Measurements from ENCODE around the gene PLA2G6. TPM values are rescaled to one million over a fixed set of nuclear protein-coding genes. Genes with fewer than 3 reads are reported as not detected.
A peak's percentile ranks its signal among the peaks of the same experiment; 100 is the strongest.

PLA2G6 gene
- total and polyA plus RNA-seq, 2 of the 13 experiments (the other 11 are each of a cell fraction or from before 2014, with no cell fraction given) = 4.8 to 11.5 TPM

DNA sequence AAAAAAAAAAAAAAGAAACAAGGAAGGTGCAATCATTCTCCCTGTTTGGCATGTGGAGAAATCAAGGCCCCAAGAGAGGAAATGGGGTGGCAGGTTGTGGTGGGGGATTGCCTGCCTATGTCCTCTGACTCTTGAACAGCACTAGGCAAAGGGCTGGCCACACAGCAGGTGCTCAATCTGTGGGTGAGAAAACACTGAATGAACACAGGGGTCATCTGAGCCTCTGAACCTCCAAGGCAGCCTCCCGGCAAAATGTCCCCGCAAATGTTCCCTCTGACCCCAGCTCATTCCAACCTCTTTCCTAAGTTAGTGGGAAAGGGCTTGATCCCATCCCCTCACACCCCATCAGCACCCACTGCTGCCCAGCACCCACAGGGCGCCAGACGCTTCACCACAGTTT, 4.6 kb downstream of the PLA2G6 start (continued):
- TF ChIP-seq, protein P1, sequence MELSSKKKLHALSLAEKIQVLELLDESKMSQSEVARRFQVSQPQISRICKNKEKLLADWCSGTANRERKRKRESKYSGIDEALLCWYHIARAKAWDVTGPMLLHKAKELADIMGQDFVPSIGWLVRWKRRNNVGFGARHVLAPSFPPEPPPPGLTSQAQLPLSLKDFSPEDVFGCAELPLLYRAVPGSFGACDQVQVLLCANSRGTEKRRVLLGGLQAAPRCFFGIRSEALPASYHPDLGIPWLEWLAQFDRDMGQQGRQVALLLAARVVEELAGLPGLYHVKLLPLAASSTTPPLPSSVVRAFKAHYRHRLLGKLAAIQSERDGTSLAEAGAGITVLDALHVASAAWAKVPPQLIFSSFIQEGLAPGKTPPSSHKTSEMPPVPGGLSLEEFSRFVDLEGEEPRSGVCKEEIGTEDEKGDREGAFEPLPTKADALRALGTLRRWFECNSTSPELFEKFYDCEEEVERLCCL (CRISPR knock-in tag; IDR thresholded peaks at IDR 0.05; ENCODE audit: borderline replicate concordance) = no peak
- no peak for TF ChIP-seq MTA1 (CRISPR knock-in tag; IDR thresholded peaks at IDR 0.05; ENCODE audit: borderline replicate concordance)
- TF ChIP-seq KAT2B (IDR thresholded peaks at IDR 0.05; ENCODE audit: borderline replicate concordance, low read depth, low read length) = no peak
- TF ChIP-seq, protein P2, sequence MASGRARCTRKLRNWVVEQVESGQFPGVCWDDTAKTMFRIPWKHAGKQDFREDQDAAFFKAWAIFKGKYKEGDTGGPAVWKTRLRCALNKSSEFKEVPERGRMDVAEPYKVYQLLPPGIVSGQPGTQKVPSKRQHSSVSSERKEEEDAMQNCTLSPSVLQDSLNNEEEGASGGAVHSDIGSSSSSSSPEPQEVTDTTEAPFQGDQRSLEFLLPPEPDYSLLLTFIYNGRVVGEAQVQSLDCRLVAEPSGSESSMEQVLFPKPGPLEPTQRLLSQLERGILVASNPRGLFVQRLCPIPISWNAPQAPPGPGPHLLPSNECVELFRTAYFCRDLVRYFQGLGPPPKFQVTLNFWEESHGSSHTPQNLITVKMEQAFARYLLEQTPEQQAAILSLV (CRISPR knock-in tag; IDR thresholded peaks at IDR 0.05; ENCODE audit: borderline replicate concordance) = 0 out of 2 replicates have a peak, but pooled peaks have one; percentile 34

DNA sequence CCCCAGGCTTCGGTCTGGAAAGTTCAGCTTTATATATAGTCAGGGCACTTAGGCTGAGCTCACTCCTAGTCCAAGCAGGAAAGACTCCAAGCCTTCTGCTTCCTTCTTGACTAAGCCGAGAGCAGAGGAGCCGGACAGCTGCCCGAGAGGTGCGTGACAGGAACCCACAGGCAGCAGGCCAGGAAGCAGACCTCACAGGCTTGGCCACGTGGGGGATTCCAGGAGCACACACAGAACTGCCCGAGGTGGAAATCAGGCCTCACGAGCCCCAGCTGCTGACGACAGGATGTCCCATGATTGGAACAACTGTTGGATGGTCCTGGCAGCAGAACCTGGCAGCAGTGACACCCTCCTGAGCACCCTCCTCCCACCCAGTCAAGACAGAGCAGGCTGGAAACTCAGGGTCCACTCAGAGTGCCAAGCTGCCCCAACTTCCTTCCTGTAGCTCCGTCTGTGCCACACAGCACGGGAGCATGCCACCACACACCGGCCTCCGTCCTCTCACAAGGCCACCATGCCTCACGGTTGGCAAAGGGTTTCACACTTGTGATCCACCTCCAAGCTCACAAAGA, 5.4 kb downstream of the PLA2G6 start:
- Histone ChIP-seq H3K27ac (ENCODE audit: extremely low read length, insufficient read depth, low read length) (no peak overlapping the region), H3K4me2 (ENCODE audit: low read depth, low read length) (no peak overlapping the region), H3K9ac (ENCODE audit: insufficient read depth, low read depth, low read length) (no peak overlapping the region), H3K79me2 (ENCODE audit: insufficient read depth, low read length) (no peaks in the 10 kb centered on the region), H3K4me1 (ENCODE audit: insufficient read depth, low read length) (peaks cover 73% of the 10 kb centered on the region), H3K27me3 (ENCODE audit: control insufficient read depth in 1 of 2, insufficient read depth in 2 of 2, low read length in 2 of 2) (no peaks in the 10 kb centered on the region; a peak in 1 of 5 replicates), H3K4me3 (replicated peaks in 1 of 3; ENCODE audit: insufficient read depth in 1 of 3, low read depth in 2 of 3, low read length in 3 of 3) (no peak overlapping the region), H2AFZ (ENCODE audit: low read length) (no peak overlapping the region), H3K9me3 (ENCODE audit: low read length) (no peaks in the 10 kb centered on the region), H3K36me3 (replicated peaks in 1 of 2; ENCODE audit: control insufficient read depth in 1 of 2, insufficient read depth in 2 of 2, low read length in 2 of 2) (no peaks in the 10 kb centered on the region), H4K20me1 (ENCODE audit: insufficient read depth, low read length) (no peaks in the 10 kb centered on the region)
- 99% methylated on average over 7 of the region's 14 CpGs for WGBS (ENCODE audit: low lambda C conversion rate)
- intact Hi-C loops (cut with micrococcal nuclease; ENCODE audit: unreplicated experiment) = no loop called here
- POLR2A ChIA-PET = interaction anchor here (0.9 to 6.1 kb wide), 3 partner anchors 11 to 66 kb away, joined by 3 to 60 read pairs (median 46); partner anchors contain the start of genes BAIAP2L2 and MAFF
- BruUV-seq (replicated peaks) = no TSS peak
- no peak for DNase-seq (ENCODE audit: low spot score)
- ATAC-seq = no peak
- FAIRE-seq = no peak
- in situ Hi-C loops (cut with HindIII; ENCODE audit: extremely low pct_ligation_motif_present, low pct_unique_long_range_greater_than_20kb) = no loop called here
- CTCF ChIA-PET (ENCODE audit: low intra/inter-chr PET ratio, low total read pairs) = no interaction called here
- TF ChIP-seq ZNF644 (CRISPR knock-in tag; IDR thresholded peaks at IDR 0.05; ENCODE audit: low read depth) = no peak
- TF ChIP-seq, protein P3, sequence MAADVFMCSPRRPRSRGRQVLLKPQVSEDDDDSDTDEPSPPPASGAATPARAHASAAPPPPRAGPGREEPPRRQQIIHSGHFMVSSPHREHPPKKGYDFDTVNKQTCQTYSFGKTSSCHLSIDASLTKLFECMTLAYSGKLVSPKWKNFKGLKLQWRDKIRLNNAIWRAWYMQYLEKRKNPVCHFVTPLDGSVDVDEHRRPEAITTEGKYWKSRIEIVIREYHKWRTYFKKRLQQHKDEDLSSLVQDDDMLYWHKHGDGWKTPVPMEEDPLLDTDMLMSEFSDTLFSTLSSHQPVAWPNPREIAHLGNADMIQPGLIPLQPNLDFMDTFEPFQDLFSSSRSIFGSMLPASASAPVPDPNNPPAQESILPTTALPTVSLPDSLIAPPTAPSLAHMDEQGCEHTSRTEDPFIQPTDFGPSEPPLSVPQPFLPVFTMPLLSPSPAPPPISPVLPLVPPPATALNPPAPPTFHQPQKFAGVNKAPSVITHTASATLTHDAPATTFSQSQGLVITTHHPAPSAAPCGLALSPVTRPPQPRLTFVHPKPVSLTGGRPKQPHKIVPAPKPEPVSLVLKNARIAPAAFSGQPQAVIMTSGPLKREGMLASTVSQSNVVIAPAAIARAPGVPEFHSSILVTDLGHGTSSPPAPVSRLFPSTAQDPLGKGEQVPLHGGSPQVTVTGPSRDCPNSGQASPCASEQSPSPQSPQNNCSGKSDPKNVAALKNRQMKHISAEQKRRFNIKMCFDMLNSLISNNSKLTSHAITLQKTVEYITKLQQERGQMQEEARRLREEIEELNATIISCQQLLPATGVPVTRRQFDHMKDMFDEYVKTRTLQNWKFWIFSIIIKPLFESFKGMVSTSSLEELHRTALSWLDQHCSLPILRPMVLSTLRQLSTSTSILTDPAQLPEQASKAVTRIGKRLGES (CRISPR knock-in tag; IDR thresholded peaks at IDR 0.05; ENCODE audit: borderline replicate concordance) = no peak
- TF ChIP-seq, protein P4, sequence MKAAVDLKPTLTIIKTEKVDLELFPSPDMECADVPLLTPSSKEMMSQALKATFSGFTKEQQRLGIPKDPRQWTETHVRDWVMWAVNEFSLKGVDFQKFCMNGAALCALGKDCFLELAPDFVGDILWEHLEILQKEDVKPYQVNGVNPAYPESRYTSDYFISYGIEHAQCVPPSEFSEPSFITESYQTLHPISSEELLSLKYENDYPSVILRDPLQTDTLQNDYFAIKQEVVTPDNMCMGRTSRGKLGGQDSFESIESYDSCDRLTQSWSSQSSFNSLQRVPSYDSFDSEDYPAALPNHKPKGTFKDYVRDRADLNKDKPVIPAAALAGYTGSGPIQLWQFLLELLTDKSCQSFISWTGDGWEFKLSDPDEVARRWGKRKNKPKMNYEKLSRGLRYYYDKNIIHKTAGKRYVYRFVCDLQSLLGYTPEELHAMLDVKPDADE (CRISPR knock-in tag; IDR thresholded peaks at IDR 0.05) = no peak
- no peak for TF ChIP-seq STAG1 (CRISPR knock-in tag; IDR thresholded peaks at IDR 0.05)
- TF ChIP-seq, protein P5, sequence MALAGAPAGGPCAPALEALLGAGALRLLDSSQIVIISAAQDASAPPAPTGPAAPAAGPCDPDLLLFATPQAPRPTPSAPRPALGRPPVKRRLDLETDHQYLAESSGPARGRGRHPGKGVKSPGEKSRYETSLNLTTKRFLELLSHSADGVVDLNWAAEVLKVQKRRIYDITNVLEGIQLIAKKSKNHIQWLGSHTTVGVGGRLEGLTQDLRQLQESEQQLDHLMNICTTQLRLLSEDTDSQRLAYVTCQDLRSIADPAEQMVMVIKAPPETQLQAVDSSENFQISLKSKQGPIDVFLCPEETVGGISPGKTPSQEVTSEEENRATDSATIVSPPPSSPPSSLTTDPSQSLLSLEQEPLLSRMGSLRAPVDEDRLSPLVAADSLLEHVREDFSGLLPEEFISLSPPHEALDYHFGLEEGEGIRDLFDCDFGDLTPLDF (CRISPR knock-in tag; IDR thresholded peaks at IDR 0.05) = no peak
- TF ChIP-seq EZH2 (conservative IDR thresholded peaks at IDR 0.05; ENCODE audit: low read depth, low read length) = no peak
